HL-60 (cell line): ENCODE data around the gene LIPH.

Source experiments
- DNase-seq, 2 experiments: peaks; one replicate each; pipeline ENCODE4 v3.0.0-alpha.2; 2010 to 2020; ENCODE audit warnings: low read depth in 1 of 2, low spot score in 1 of 2
- H3K27ac ChIP-seq: fragments of 250-450 bp; sonication (Bioruptor Pico); replicated peaks from 2 replicates; pipeline ENCODE4 v1.5.1; 2020; ENCODE audit warnings: mild to moderate bottlenecking, moderate library complexity
- H3K27me3 ChIP-seq: fragments of 250-450 bp; sonication (Bioruptor Pico); 2 replicates; pipeline ENCODE4 v1.5.1; 2021; ENCODE audit warnings: mild to moderate bottlenecking, moderate library complexity; ENCODE audit not compliant: insufficient read depth, poor library complexity, severe bottlenecking
- H3K4me3 ChIP-seq: replicated peaks from 2 replicates; pipeline ENCODE4 v1.5.1; 2011; ENCODE audit warnings: mild to moderate bottlenecking, control low read depth, low read length; ENCODE audit not compliant: insufficient read depth
- CTCF ChIP-seq: IDR thresholded peaks from one replicate; pipeline ENCODE4 v1.5.1; 2011; ENCODE audit warnings: low read length, control low read depth, inconsistent platforms; ENCODE audit not compliant: insufficient read depth
- GABPA ChIP-seq: IDR thresholded peaks from 2 replicates; pipeline ENCODE4 v1.6.1; 2012; ENCODE audit warnings: low read depth
- POLR2AphosphoS5 ChIP-seq: IDR thresholded peaks from 2 replicates; pipeline ENCODE4 v1.6.1; 2012; ENCODE audit warnings: low read depth
- SPI1 ChIP-seq: IDR thresholded peaks from 2 replicates; pipeline ENCODE4 v1.6.1; 2012; ENCODE audit warnings: low read depth, mild to moderate bottlenecking, borderline replicate concordance
- TF ChIP-seq, protein P1 (sequence below): IDR thresholded peaks from 2 replicates; pipeline ENCODE4 v1.6.1; 2012; ENCODE audit warnings: low read depth; ENCODE audit not compliant: insufficient replicate concordance

LIPH gene

GRCh38 chr3:185502987-185503386, 49.4 kb downstream of the LIPH start:
- Histone ChIP-seq H3K27me3 (no peaks in the 10 kb centered on the region), H3K4me3 (no peak overlapping the region), H3K27ac (no peak overlapping the region)
- TF ChIP-seq GABPA (no peak), CTCF (no peak), SPI1 (no peak), POLR2AphosphoS5 (no peak)
- TF ChIP-seq, protein P1, sequence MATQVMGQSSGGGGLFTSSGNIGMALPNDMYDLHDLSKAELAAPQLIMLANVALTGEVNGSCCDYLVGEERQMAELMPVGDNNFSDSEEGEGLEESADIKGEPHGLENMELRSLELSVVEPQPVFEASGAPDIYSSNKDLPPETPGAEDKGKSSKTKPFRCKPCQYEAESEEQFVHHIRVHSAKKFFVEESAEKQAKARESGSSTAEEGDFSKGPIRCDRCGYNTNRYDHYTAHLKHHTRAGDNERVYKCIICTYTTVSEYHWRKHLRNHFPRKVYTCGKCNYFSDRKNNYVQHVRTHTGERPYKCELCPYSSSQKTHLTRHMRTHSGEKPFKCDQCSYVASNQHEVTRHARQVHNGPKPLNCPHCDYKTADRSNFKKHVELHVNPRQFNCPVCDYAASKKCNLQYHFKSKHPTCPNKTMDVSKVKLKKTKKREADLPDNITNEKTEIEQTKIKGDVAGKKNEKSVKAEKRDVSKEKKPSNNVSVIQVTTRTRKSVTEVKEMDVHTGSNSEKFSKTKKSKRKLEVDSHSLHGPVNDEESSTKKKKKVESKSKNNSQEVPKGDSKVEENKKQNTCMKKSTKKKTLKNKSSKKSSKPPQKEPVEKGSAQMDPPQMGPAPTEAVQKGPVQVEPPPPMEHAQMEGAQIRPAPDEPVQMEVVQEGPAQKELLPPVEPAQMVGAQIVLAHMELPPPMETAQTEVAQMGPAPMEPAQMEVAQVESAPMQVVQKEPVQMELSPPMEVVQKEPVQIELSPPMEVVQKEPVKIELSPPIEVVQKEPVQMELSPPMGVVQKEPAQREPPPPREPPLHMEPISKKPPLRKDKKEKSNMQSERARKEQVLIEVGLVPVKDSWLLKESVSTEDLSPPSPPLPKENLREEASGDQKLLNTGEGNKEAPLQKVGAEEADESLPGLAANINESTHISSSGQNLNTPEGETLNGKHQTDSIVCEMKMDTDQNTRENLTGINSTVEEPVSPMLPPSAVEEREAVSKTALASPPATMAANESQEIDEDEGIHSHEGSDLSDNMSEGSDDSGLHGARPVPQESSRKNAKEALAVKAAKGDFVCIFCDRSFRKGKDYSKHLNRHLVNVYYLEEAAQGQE, result no peak
- no peak for DNase-seq

- peak within 1 kb of the TSS; percentile 86 for H3K4me3 ChIP-seq
- TF ChIP-seq GABPA, result peak; percentile 90
- TF ChIP-seq, protein P1, result peak; percentile 51
- TF ChIP-seq SPI1, result no peak
- no peak for TF ChIP-seq CTCF
- TF ChIP-seq POLR2AphosphoS5, result peak; percentile 86
- no peaks in the 10 kb centered on the region for H3K27me3 ChIP-seq
- H3K27ac ChIP-seq, result peak within 1 kb of the TSS; percentile 91
- peak; percentile 69 to 94 for DNase-seq
Measured at GRCh38 chr3:185498503-185499396, 53.6 kb downstream of the LIPH start, which contains the start of gene TMEM41A. Gene TMEM41A (minus strand): TSS chr3:185499035. CDS start chr3:185498961, 74 bp downstream.

GRCh38 chr3:185490241-185490640, 62.1 kb downstream of the LIPH start:
- no peak for DNase-seq
- TF ChIP-seq GABPA, result no peak
- no peak for TF ChIP-seq SPI1
- no peak for TF ChIP-seq POLR2AphosphoS5
- no peak for TF ChIP-seq CTCF
- TF ChIP-seq, protein P1, result no peak
- H3K4me3 ChIP-seq, result no peak overlapping the region
- no peaks in the 10 kb centered on the region for H3K27me3 ChIP-seq
- no peak overlapping the region for H3K27ac ChIP-seq
